Endometrium (tissue), 2 donors: ENCODE data around the gene SH2D1A.
"Not testable (repeated sequence)": the region's sequence is repeated elsewhere in the genome, so short reads cannot be mapped to it uniquely, and the experiment has no call there.

ENCODE experiments used
- FAIRE-seq: peaks from 2 replicates; lab custom pipeline; 2012; peaks lifted over from hg19 to GRCh38; lab: Jason Lieb, UNC
- donor health status: control.
- donor health status: control.

The SH2D1A gene

DNA sequence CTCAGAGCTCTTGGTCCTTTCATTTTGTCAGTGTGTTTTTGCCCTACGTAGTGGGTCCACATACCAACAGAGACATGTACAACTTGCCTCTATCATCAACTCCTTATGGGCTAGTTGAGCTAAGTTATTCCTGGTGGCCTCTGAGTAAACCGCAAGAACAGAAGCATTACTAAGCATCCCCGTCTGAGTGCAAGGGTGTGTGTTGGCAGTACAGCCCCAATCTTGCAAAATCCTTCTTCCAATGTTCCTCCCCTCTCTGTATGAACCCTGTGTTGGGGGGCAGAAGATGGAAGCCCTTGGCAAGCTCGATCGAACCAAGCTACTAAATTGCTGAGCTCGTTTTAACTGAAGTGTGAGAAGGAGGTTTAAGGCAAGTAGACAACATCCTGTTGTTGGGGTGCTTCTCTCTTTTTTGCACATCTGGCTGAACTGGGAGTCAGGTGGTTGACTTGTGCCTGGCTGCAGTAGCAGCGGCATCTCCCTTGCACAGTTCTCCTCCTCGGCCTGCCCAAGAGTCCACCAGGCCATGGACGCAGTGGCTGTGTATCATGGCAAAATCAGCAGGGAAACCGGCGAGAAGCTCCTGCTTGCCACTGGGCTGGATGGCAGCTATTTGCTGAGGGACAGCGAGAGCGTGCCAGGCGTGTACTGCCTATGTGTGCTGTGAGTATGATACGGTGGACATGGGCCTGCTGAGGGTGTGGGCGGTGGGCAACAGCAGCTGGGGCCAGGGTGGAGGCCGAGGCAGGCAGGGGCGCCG is at the start of gene SH2D1A:
Gene SH2D1A, plus strand, starts transcription at position 447 of the 760 bp plus-strand sequence. Its CDS starts 80 bp downstream, at position 527.
- FAIRE-seq = no peak

DNA sequence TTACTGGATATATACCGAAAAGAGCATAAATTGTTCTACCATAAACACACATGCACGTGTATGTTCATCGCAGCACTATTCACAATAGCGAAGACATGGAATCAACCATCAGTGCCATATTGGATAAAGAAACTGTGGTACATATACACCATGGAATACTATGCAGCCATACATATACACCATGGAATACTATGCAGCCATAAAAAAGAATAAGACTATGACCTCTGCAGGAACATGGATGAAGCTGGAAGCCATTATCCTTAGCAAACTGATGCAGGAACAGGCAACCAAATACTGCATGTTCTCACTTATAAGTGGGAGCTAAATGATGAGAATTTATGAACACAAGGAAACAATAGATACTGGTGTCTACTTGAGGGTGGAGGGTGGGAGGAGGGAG is 47.0 kb upstream of the SH2D1A start:
- not testable (repeated sequence) for FAIRE-seq

DNA sequence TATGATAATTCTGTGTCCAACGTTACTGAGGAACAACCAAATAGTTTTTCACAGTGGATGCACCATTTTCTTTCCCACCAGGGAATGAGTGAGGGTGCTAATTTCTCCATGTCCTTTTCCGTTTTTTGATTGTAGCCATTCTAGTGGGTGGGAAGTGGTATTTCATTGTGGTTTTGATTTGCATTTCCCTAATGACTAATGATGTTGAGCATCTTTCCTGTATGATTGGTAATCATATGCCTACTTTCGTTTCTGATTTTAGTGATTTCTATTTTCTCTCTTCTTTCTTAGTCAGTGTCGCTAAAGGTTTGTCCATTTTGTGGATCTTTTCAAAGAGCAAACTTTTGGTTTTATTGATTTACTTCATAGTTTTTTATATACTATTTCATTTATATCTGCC is 46.0 kb upstream of the SH2D1A start:
- FAIRE-seq = no peak

DNA sequence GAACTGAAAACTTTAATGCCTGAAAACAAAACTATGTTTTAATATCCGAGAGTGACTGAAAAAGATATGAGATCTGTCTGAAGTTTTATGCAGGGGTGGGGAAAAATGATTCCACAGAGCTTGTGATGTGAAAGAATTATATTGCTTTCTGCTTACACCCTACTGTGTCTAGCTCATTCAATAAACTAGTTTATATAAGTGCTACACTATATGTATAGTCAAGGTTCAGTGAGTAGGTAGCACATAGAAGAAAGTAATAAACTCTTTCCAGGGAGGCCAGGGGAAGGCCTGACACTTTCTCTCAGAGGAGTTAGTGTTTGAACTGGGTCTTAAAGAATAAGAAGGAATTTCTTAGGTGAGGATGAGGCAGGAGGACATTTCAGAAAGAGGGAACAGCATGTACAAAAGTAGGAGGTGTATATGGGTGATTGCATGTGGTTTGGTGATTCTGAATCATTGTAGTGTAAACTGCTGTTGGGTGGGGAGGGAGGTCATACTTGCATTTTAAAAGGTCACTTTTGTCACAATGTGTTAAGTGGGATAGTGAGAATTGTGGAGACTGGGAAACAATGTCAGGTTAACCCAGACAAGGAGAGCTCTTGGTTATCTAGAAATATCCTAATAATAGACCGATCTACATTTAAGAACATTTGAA is 39.0 kb upstream of the SH2D1A start:
- no peak for FAIRE-seq

DNA sequence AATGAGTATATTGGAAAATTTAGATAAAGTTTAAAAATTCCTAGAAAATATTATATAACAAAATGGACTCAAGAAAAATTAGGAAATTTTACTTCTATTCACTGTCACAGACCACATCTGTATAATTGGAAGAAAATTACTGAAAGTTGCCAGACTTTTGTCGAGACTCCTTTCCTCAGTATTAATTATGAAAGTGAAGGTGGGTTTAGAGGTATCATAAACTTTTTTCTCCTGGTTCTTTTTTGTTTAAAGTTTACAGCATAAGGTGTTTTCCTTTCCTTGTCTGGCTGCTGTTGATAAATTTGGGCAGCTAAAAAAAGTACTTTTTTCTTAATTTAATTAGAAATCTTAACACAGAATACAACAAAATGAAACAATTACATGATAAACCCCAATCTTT is 20.6 kb upstream of the SH2D1A start:
- no peak for FAIRE-seq

DNA sequence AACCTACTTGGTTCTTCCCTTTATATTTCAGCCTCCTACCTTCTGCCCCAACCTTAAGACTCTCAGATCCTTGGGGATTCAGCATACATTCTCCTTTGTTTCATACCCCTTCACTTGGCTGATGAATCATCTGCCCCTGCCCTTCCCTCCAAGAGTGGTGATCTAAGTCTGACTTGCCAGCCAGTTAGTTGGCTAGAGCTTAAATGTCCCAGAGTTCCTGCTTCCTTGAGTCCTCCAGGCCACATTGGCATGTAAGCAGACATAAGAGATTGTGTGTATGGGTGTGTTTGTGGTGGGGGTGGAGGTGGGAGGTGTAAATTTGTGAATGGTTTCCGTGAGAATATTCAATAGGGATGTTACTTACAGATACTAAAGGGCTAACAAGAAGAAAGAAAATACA is 17.6 kb upstream of the SH2D1A start:
- no peak for FAIRE-seq

DNA sequence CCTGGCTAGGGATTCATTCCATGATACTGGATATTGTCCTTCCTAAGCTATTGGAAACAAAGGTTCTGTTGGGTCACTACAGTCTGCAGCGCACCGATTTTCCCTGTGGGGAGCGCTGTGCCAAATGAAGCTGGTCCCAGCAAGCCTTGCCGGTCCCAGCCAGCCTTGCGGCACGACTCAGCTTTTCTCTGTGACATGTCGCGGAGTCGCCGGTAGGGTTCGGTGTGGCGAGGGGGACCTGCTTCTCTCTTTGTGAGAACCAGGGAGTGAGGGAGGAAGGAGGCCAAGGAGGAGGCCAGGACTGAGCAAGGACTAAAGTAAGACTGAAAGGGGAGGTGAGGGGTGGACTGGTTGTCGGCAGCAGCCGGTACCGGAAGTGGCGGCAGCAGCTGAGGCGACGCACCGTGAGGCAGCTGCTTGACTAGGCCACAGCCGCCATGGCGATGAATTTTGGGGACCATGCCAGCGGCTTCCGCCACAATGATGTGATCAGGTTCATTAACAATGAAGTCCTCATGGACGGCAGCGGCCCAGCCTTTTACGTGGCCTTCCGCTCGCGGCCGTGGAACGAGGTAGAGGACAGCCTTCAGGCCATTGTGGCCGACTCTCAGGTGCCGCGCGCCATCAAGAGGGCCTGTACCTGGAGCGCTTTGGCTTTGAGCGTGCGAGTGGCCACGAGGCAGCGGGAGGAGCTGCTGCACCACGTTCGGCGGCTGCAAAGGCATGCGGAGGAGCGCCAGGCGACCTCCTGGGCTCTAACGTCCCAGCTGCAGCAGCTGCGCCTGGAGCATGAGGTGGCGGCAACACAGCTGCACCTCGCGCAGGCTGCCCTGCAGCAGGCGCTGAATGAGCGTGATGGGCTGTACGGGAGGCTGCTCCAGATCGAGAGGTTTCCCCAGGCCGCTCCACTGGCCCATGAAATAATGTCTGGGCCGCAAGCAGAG is 13.6 kb upstream of the SH2D1A start, which contains the start of gene TEX13D:
Gene TEX13D, plus strand, starts transcription at position 180 of the 944 bp plus-strand sequence. Its CDS starts 258 bp downstream, at position 438.
- FAIRE-seq = no peak

DNA sequence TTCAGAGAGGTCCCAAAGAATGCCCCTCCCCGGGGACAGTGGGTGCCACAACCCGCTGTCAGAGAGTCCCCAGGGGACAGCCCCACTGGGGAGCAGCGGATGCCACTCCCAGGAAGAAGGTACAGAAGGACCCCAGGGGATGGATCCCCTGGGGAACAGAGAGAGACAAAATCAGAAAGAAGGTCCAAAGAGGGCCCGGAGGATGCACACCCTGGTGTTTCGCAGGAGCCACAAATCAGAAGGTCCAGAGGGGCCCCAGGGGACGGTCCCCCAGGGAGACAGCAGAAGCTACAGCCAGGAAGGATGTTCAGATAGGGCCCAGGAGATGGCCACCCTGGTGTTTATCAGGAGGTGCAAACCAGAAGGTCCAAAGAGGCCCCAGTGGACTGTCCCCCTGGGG is 12.5 kb upstream of the SH2D1A start:
- no peak for FAIRE-seq

DNA sequence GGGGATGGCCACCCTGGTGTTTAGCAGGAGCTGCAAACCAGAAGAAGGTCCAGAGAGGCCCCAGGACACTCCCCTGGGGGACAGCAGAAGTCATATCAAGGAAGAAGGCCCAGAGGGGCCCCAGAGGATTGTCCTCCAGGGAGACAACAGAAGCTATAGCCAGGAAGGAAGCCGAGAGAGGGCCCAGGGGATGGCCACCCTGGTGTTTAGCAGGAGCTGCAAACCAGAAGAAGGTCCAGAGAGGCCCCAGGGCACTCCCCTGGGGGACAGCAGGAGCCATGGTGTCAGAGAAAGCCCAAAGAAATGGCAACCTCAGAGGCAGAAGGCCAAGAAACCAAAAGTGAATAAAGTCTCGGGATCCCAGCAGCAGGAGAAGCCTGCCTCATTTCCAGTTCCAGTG is 11.8 kb upstream of the SH2D1A start:
- not testable (repeated sequence) for FAIRE-seq

DNA sequence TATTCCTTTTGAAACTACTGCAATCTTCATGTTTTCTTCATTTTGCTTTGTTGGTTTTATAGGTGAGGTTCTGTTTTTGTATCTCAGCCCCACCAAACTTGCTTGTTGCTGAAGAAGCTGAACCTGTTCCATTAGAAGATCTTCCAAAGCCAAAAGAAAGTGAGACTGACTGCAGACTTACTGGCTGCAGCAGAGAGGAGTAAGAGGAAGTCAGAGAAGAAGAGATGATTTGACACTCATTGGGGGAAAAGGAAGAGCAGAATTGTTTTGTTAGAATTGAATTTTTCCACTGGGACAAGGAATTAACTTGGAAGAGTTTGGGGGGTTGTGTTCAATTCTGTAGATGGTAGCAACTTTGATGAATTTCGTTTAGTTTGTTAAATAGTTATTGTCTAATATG is 10.8 kb upstream of the SH2D1A start:
- no peak for FAIRE-seq

DNA sequence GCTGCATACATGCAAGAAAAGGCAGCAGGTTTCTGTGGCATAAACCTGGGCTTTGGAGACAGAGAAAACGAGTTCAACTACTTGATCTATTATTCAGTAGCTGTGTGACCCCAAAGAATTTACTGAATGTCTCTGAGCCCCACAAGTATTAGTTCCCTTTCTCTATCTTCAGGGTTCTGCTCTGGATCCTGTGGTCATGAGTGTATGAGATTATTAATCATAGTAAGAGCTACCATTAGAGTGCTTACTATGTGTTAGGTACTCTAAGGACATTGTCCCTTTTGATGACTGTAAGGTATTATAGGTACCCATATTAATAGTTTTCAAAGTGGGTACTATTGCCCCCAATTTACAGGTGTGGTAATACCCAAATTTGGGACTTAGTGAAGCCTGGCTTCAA is 8.4 kb upstream of the SH2D1A start:
- no peak for FAIRE-seq

DNA sequence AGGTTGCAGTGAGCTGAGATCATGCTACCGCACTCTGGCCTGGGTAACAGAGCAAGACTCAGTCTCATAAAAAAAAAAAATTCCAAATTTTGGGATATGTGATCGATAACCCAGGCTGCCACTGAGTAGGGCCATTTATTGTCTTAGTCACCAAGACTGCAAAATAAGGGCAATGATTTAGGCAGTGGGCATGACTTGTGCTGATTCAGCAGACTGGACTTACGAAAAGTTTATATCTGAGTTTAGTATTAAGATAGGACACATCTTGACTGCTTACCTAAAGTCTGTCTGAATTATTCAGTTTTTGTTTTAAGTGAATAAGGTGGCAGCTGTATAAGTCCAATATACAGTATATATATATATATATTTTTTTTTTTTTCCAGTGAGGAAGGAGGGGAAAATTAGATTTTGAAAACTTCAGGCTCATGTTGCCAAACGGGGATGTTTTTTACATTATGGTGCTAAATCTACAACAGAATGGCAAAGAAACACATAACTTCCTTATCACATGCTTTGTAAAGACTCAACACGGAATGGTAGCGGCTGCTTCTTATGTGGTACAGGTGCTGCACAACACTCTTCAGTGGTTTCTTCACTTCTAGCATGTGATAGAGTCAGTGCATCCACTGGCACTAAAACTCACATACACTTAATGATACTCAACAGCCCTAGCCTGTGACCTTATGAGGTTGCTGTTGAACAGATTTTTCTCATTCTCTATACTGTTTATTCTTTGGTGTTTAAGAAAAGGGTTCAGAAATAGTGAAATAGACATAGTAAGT is 7.4 kb upstream of the SH2D1A start:
- FAIRE-seq = no peak

DNA sequence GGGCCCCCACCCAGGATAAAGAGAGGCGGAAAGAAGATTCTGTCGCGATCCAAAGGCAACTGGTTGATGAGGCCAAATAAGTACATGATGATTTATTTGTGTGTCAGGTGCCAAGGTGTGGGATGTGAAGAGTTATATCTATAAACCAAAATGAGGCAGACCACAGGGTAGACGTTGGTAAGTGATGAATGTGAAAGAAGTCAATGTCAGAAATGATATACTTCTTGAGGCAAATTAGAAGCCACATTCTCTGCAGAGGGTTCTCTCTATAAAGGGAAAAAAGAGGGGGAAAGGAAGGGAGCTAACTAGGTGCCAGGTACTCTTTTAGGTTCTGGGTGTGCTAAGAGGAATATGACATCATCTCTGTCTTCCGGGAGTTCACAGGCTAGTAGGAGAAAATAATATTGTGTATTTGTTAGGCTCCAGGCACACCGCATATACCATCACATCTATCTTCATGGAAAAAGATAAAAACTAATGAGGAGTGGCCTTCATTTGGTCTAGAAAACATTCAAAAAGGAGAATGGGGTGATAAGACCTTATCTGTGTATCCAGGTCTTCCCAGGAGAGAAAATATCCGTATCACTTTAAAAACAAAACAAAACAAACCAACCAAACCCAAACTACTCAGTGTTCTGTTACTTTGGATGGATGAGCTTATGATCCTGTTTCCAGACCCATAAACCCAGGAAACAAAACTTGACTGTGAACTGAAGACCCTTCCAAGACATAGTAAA is 4.8 kb upstream of the SH2D1A start:
- FAIRE-seq = no peak

DNA sequence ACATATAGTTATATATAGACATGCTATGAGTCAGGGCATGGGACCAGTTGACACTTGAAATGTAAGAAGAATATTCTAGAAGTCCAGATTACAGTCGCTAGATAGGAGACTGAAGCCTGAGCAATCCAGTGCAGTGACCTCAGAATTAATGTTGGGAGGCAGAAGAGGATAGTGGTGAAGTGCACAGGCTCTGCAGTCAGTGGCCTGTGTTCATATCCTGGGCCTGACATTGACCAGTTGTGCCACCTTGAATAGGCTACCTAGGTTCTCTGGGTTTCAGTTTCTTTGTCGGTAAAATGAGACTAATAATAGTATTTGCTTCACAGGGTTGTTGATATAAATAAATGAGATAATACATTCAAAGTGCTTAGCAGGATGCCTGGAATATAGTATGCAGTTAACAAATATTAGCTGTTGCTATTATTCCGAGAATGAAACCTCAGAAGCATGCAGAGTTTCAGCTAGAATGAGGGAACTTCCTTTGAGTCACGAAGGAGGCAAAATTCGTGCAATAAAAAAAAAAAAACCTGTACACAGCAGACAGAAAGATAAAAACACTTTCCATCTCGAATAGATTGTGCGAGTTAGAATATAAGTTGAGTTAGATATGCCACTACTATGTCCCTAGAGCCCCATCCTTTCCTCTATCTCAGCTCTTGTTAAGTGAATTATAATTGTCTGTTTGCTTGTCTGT is 4.0 kb upstream of the SH2D1A start:
- FAIRE-seq = no peak

DNA sequence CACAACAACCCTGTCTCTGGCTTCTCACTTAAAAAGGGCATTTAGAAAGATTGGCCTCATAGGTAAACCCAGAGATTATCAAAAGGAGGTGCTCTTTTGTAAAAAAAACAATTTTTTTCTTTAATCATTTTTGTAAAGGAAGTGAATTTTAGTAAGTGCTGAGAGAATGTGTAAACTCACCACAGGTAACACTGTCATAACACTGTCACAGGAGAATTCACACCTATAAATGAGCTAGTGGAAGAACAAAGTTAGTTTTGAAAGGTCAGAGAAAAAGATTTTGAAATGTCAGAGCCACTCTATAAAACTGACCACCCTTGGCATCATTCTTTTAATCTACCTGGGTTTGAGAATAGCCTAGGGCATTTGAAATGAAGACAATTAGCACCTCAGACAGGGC is 3.3 kb upstream of the SH2D1A start:
- no peak for FAIRE-seq

DNA sequence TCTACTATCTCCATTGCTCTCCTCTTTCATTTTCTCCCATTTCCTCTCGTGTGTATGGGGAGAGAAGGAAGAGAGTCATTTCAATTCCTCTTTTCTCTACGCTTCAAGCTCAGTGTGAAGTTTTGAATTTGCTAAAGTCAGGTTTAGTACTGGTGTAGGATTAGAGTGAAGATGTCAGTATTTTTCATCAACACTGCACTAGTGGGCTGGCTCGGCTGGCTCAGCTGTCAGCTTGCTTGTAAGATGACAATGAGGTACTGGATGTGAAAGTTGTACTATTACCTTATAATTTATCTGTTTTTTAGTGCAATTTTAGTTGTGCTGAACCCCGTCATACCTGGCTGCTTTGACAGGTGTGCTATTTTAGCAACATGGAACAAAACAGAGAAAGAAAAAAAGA is 2.1 kb upstream of the SH2D1A start:
- FAIRE-seq = no peak

DNA sequence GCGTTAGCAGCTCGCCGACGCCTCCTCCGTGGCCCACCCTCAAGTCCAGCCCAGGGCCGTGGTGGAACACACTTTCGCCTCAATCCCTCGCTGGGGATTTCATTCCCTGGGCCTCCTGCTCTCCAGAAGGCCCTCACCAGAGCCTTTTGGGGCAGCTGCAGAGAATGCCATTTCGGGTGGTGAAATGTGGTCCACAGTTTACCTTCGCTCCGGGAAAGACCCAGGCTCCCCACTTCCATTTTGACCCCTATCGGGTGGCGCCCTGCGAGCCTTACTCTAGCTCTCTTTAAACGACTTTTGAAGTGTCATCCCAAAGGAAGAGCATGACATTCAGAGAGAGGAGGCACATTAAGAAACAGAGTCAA is 496 bp downstream of the SH2D1A start:
- FAIRE-seq = no peak

DNA sequence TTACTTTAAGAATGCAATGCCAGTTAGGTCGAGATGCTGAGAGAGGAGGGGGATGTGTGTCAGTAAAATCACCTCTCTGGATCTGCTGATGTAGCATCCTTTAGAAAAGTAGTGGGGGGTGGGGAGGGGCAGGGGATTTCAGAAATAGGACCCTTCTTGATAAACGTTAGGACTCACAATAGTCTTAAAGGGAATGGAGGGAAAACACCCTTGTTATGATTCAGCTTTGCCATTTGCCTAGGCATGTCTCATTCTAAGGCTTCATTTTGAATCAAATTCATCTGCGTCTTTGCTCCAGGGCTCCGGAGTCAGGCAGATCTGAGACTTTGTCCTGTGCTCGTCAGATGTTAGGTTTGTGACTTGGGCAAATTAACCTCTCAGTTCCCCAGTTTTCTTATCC is 879 bp downstream of the SH2D1A start:
- FAIRE-seq = no peak

DNA sequence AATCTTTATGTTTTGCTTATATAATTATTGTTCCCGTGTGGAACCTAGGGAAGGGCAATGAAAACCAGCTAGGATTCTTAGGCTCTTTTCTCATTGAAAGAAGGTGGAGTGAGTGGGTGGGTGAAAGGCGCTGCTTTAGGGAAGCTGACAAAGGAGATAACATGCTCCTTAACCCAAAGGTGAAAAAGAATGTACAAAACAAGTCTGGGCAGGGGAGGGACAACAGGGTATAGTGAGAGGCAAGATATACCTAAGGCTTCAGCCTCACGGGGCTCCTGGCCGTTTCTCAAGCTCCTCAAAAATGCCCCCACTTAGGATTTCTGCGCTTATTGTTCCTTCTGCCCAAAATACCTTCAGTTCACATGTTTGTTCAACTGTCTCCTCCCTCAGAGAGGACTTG is 1.8 kb downstream of the SH2D1A start:
- FAIRE-seq = no peak

DNA sequence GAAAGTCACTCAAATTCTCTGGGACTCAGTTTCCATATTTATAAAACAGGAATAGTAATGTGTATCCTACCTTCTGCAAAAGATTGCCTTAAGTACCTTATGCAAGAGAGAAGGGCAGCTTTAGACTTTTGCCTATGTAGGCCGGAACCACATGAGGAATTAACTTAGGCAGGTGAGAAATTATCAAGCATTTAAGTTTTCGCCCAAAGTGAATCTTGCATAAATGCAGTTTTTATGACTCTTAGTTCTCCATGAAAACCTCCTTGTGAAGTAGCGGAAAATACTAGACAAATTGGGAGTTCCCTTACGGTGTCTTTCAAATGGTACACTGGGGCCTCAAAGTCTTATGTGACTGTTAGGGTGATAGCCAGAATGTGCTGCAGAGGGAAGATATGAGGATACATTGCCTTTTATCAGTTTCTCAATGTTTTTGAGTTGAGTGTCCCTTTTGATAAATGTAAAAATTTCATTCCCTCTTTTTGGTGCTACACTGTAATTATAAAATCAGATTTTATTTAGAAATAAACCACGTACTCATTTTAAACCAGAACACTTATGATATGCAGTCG is 2.6 kb downstream of the SH2D1A start:
- no peak for FAIRE-seq
